Activated CD8-positive, alpha-beta memory T cell treated with anti-CD3 and anti-CD28 coated beads, Interleukin-2, amount 50 U/mL, for 1 hour (primary cell): ENCODE data around the gene ADCY6.
"Not testable (repeated sequence)": the region's sequence is repeated elsewhere in the genome, so short reads cannot be mapped to it uniquely, and the experiment has no call there.

Experiments
- DNase-seq: peaks from one replicate; pipeline ENCODE4 v3.0.0-alpha.2; 2020; ENCODE audit errors: extremely low read depth

Gene ADCY6

GRCh38 chr12:48750769-48751356 lies 38.0 kb downstream of the ADCY6 start:
- no peak for DNase-seq

DNA sequence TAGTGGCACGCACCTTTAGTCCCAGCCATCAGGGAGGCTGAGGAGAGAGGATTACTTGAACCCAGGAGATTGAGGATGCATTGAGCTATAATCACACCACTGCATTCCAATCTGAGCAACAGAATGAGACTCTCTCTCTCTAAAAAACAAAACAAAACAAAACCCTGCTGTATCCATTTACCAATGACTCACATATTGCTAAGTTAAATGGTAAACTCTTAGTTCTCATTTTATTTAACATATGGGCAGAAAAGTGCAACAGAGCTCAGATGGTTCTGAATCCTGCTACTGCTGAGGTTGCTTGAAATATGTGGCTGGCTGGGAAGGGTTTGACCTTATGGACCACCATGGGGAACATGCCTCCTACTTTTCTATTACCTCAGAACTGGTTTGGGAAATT lies 38.7 kb downstream of the ADCY6 start:
- DNase-seq, result no peak

DNA sequence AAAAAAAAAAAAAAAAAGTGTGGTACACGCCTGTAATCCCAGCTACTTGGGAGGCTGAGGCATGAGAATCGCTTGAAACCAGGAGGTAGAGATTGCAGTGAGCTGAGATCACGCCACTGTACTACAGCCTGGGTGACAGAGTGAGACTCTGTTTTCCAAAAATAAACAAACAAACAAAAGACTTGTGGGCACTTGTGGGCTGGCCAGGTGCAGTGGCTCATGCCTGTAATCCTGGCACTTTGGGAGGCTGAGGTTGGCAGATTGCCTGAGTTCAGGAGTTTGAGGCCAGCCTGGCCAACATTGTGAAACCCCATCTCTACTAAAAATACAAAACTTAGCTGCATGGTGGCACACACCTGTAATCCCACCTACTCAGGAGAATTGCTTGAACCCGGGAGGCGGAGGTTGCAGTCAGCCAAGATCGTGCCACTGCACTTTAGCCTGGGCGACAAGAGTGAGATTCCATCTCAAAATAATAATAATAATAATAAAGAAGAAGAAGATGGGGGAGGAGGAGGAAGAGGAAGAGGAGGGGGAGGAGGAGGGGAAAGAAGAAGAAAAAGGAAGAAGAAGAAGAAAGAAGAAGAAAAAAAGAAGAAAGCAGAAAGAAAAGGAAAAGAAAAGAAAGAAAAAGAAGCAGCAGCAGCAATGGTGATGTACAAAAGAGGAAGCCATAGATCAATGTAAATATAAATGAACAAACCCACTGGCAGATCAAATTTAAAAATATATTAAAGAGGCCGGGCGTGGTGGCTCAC lies 44.5 kb downstream of the ADCY6 start:
- DNase-seq, result no peak

DNA sequence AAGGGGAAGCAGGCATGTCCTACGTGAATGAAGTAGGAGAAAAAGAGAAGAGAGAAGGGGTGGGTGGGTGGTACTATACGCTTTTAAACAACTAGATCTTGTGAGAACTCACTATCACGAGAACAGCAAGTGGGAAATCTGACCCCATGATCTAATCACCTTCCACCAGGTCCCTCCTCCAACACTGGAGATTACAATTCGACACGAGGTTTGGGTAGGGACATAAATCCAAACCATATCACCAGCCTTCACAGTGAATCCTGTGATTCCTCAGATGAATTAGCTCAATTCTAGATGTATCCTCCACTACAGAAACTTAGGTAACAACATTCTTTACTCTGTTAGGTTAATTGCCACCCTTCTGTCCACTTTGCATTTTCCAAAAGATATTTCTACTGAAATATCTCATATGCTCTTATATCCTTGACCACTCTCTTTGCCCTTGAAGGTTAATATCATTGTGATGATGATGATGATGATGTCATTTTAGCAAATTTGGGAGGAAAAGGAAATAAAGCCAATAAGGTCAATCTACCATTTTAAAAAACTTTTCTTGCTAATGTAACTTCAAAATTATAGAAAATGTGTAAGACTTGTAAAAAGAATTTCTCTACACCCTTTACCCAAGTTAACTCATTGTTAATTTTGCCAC lies 49.1 kb downstream of the ADCY6 start:
- DNase-seq, result no peak

DNA sequence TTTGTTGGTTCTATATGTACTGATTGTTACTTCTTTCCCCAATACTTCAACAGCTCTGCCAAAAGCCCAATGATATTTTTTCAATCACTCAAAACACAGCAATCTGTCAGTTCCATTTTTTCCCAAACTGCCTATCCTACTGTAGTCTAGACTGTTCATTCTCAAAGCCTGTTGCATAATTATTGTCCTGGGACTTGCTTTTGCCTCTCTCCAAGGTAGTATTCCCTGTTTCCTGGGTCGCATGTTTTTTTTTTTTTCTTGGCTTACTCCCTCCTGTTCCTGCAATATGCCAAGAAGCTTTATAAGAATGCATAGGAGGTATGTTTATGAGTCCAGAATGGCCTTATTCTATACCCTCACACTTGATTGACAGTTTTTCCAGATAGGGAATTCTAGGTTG lies 52.4 kb downstream of the ADCY6 start:
- DNase-seq, result no peak

- DNase-seq, result no peak
These were observed 60.1 kb downstream of the ADCY6 start for GRCh38 chr12:48728807-48729206.

DNA sequence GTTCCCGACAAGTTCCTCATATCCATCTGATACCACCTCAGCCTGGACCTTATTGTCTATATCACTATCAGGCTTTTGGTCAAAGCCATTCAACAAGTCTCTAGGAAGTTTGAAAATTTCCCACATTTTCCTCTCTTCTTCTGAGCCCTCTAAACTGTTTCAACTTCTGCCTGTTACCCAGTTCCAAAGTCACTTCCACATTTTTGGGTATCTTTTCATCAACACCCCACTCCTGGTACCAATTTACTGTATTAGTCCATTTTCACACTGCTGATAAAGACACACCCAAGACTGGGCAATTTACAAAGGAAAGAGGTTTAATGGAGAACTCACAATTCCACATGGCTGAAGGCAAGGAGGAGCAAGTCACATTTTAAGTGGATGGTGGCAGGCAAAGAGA lies 68.2 kb downstream of the ADCY6 start:
- DNase-seq, result not testable (repeated sequence)

DNA sequence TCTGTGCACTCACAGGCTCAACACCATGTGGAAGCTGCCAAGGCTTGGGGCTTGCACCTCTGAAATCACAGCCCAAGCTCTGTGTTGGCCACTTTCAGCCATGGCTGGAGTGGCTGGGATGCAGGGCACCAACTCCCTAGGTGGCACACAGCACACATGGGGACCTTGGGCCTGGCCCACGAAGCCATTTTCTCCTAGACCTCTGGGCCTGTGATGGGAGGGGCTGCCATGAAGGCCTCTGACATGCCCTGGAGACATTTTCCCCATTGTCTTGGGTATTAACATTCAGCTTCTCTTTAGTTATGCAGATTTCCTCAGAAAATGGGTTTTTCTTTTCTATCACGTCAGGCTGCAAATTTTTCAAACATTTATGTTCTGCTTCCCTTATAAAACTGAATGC lies 68.7 kb downstream of the ADCY6 start:
- not testable (repeated sequence) for DNase-seq

GRCh38 chr12:48719002-48719401 lies 69.9 kb downstream of the ADCY6 start:
- DNase-seq, result not testable (repeated sequence)

GRCh38 chr12:48717252-48717695 lies 71.6 kb downstream of the ADCY6 start:
- no peak for DNase-seq

DNA sequence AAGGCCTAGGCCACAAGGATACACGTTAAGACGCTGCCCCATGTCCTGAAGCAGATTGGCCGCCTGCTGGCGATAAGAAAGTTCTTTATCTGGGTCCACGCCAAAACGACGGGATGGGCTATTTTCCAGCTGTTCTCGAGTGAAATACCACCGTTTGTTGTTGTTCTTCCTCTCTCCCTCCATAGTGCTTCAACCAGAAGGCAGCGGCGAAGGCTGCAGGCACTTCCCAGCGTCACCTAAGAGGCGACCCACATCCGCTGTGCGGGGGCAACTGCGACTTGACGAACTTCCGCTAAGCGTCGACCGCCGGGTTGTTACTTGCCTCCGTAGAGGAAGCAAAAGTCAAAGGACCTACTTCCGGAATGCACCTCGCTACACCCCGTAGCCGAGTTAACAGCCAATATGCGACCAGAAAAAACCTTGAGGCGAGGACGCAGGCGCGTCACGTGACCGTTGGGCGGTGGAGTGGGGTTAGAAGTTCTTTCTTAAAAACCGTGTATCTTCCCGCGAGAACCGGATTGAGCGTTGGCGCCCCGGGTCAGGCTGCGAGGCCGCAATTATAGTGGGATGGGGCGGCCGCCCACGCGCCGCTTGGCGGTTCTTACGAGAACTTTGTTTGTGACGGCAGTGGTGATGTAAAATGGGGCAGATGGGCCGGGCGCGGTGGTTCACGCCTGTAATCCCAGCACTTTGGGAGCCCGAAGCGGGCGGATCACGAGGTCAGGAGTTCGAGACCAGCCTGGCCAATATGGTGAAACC lies 72.2 kb downstream of the ADCY6 start, which contains the start of gene CCNT1:
CCNT1 (minus strand) TSS at position 215 of the 759 bp plus-strand sequence; CDS start at position 183, 32 bp downstream.
- DNase-seq, result peak; percentile 96
